Activated naive CD4-positive, alpha-beta T cell treated with anti-CD3 and anti-CD28 coated beads, Interleukin-2, amount 50 U/mL, for 72 hours (primary cell): ENCODE data around the gene KCNK10. TPM values are rescaled to one million over a fixed set of nuclear protein-coding genes. Genes with fewer than 3 reads are reported as not detected.

Experiments used
- ATAC-seq, 2 donors: fragments of 150-1000 bp; cut with Tn5 transposase; 2 replicates each; pipeline ENCODE4 v1.10.0; 2021; ENCODE audit warnings: mild to moderate bottlenecking in 2 of 2, moderate library complexity in 2 of 2
- DNase-seq, 2 donors: peaks; one replicate each; pipeline ENCODE4 v3.0.0; 2021 to 2022; ENCODE audit warnings: low spot score in 2 of 2
- H3K27ac Mint-ChIP-seq, 2 donors: one replicate each; pipeline ENCODE4 v1.8.0; 2022; ENCODE audit warnings: mild to moderate bottlenecking in 2 of 2, mixed read lengths in 2 of 2
- H3K36me3 Mint-ChIP-seq, 2 donors: one replicate each; pipeline ENCODE4 v1.8.0; 2022; ENCODE audit warnings: mixed read lengths in 2 of 2
- H3K9me3 Mint-ChIP-seq, 2 donors: one replicate each; pipeline ENCODE4 v1.8.0; 2022; ENCODE audit warnings: mixed read lengths in 2 of 2
- total RNA-seq, 2 donors: library from RNA; stranded (reverse); gene quantifications; one replicate each; pipeline ENCODE4 v1.2.3, GENCODE V29; 2022

KCNK10 gene
- total RNA-seq, 2 donors from 2014 or later, result not detected

GRCh38 chr14:88324491-88324890, 1.4 kb upstream of the KCNK10 start:
- H3K9me3 Mint-ChIP-seq, result no peaks in the 10 kb centered on the region
- ATAC-seq, result no peak
- no peaks in the 10 kb centered on the region for H3K36me3 Mint-ChIP-seq
- H3K27ac Mint-ChIP-seq, result no peak overlapping the region
- DNase-seq, result no peak

GRCh38 chr14:88323523-88324199, 592 bp upstream of the KCNK10 start:
- no peaks in the 10 kb centered on the region for H3K9me3 Mint-ChIP-seq
- peak in 1 of 2 donors; percentile 7 for DNase-seq
- no peak overlapping the region for H3K27ac Mint-ChIP-seq
- peak in 1 of 2 donors; percentile 68 for ATAC-seq
- no peaks in the 10 kb centered on the region for H3K36me3 Mint-ChIP-seq

DNA sequence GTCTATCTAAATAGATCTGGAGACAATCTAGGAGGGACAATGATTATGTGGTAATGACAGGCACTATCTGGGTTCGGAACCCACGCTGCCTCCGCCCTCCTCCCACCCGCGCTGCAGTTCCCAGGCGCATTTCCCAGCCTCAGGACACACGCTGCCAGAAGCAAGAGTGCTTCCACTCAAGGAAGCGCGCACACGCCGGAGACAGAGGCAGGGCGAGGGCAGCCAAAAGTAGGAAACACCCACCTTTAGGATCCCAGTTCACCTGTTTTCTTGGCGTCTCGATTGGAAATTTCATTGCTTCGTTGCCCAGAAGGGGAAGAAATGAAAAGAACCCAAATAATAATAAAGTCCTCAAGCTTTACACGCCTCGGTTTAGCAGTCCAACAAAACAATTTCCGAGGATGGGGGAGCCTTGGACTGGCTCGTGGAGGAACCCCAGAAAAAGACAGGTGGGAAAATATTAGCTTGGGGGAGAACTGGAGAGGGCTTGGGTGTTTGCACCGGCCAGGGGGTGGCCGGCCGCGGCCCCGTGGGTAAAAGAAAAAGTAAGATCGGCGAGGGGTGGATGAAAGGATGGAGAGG, 474 bp downstream of the KCNK10 start:
- H3K27ac Mint-ChIP-seq, result no peak overlapping the region
- no peak for ATAC-seq
- H3K9me3 Mint-ChIP-seq, result no peaks in the 10 kb centered on the region
- DNase-seq, result no peak
- H3K36me3 Mint-ChIP-seq, result no peaks in the 10 kb centered on the region

- Mint-ChIP-seq H3K36me3 (no peaks in the 10 kb centered on the region), H3K27ac (no peak overlapping the region), H3K9me3 (no peaks in the 10 kb centered on the region)
- ATAC-seq (no peak), DNase-seq (no peak)
Observed at GRCh38 chr14:88321692-88322503, 1.2 kb downstream of the KCNK10 start.

DNA sequence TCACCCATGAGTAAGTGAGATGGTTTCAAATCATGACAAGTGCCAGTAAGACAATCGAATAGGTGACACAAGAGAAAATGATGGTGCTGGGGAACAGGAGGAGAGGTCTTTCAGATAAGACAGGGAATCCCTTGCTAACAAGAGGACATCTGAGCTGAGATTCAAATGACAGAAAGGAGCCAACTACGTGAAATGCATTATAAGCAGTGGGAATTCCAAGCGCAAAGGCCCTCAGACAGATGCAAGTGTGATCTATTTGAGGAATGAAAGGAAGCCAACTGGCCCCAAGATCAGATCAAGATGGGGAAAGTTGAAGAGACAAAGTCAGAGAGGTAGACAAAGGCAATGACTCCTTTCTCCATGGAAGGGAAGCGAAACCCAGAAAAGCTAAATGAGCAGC, 4.7 kb downstream of the KCNK10 start:
- DNase-seq (no peak), ATAC-seq (no peak)
- Mint-ChIP-seq H3K27ac (no peak overlapping the region), H3K9me3 (no peaks in the 10 kb centered on the region), H3K36me3 (no peaks in the 10 kb centered on the region)

DNA sequence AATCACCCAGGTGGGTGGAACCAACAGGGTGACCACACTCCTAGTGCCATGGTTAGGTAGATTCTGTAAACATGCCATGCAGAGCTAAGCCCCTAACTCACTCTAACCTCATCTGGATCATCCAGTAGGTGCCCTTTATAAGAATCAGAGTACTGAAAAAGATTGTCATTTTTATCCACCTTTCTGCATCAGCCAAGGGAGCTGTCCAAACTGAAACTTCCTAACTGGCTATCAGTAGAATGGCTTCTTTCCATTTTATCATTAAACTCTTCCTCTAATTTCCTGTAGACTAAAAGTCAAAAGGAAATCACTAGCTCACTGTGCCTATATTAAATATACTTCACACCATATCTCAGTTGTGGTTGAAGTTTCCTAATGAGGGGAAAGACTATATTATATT, 6.5 kb downstream of the KCNK10 start:
- H3K36me3 Mint-ChIP-seq, result no peaks in the 10 kb centered on the region
- no peak overlapping the region for H3K27ac Mint-ChIP-seq
- H3K9me3 Mint-ChIP-seq, result no peaks in the 10 kb centered on the region
- ATAC-seq (no peak), DNase-seq (no peak)

DNA sequence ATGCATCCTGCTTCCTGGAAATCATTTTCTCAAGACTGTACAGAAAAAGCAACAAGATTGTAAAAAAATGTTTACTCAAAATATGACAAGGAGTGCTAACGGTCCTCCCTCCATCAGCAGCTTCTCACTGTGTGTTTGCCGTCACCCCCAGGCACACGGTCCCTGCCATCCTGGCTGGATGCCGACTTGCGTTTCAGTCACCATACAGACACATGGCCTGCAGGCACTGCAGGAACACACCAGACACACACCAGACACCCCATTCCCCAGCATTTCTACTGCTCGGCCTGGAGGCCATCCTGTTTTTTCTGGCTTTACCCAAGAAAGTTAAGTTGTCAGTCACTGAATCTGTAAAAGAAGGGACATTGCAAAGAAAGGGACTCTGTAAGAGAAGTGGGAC, 10.8 kb downstream of the KCNK10 start:
- H3K9me3 Mint-ChIP-seq, result no peaks in the 10 kb centered on the region
- H3K36me3 Mint-ChIP-seq, result no peaks in the 10 kb centered on the region
- no peak for ATAC-seq
- H3K27ac Mint-ChIP-seq, result no peak overlapping the region
- no peak for DNase-seq

GRCh38 chr14:88311780-88312179, 11.3 kb downstream of the KCNK10 start:
- Mint-ChIP-seq H3K36me3 (no peaks in the 10 kb centered on the region), H3K27ac (no peak overlapping the region), H3K9me3 (no peaks in the 10 kb centered on the region)
- DNase-seq (no peak), ATAC-seq (no peak)

GRCh38 chr14:88310449-88310848, 12.6 kb downstream of the KCNK10 start:
- Mint-ChIP-seq H3K9me3 (no peaks in the 10 kb centered on the region), H3K36me3 (no peaks in the 10 kb centered on the region), H3K27ac (no peak overlapping the region)
- no peak for ATAC-seq
- DNase-seq, result no peak

DNA sequence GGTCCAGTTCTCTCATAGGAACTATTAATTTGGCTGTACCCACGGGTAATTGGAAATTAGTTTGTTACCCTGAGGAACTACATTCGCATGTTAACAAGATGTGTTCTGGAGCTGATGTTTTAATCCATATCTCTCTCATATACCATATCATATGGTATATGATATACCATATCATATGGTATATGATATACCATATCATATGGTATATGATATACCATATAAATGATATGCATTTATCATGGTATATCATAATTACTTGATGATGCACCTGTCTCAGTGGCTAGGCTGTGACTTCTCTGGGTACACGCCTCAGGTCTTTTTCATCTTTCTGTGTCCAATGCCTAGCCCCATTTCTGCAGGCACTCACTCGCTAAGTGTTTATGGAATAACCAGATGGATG, 13.0 kb downstream of the KCNK10 start:
- Mint-ChIP-seq H3K9me3 (no peaks in the 10 kb centered on the region), H3K36me3 (no peaks in the 10 kb centered on the region), H3K27ac (no peak overlapping the region)
- ATAC-seq (no peak), DNase-seq (no peak)

DNA sequence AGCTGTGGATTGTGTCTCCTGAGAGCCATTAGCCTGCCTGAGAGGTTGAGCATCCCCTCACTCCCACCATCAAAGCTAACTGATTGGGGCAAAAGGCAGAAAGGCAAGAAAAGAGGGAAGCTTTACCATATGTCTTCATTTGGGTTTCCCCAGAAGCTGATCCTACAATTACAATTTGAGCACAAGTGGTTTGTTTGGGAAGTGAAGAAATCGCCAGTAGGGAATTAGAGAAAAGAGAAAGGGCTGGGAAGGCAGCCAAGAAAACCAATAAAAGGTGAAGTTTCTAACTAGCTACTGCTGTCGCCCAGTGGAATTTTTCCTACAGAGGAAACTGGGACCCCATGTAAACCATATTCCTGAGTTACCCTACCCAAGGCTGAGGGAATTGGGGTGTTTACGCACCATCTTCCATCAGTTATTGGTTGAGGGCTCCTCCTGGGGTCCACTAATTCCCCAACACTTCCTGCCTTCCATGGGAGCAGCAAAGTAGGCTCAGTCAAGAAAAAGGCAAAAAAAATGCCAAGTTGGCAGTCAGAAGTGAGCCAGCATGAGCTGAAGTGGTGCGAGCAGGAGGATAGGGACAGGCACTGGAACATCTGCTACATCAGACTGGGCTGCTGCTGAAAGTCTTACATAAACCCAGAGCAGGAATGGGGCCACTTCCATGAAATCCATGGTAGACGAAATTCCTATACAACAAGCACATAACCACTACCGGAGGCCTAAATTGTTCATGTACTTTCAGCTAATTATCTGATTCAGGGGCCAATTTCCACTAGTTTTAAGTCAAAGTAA, 17.3 kb downstream of the KCNK10 start:
- ATAC-seq (no peak), DNase-seq (no peak)
- Mint-ChIP-seq H3K9me3 (no peaks in the 10 kb centered on the region), H3K27ac (no peak overlapping the region), H3K36me3 (no peaks in the 10 kb centered on the region)

DNA sequence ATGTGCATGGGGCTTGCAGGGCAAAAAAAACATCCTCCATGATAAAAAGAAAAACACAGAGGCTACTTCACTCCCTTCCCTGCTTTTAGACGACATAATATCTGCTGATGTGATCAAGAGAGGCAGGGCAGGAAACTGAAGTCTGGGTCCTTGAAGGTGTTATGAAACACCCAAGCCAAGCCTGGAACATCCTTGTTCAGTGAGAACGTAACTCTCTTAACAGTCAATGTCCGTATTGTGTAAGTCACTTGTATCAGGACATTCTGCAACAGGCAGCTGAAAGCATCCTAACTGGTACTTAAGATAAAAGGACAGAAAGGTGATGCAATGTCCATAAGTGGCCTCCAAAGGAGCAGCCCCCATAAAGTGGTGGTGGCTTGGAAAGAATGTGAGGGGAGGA, 20.0 kb downstream of the KCNK10 start:
- Mint-ChIP-seq H3K36me3 (no peaks in the 10 kb centered on the region), H3K27ac (no peak overlapping the region), H3K9me3 (no peaks in the 10 kb centered on the region)
- ATAC-seq (no peak), DNase-seq (no peak)

- H3K36me3 Mint-ChIP-seq, result no peaks in the 10 kb centered on the region
- no peaks in the 10 kb centered on the region for H3K9me3 Mint-ChIP-seq
- no peak for DNase-seq
- H3K27ac Mint-ChIP-seq, result no peak overlapping the region
- no peak for ATAC-seq
Observed at GRCh38 chr14:88301381-88301780, 21.7 kb downstream of the KCNK10 start.

DNA sequence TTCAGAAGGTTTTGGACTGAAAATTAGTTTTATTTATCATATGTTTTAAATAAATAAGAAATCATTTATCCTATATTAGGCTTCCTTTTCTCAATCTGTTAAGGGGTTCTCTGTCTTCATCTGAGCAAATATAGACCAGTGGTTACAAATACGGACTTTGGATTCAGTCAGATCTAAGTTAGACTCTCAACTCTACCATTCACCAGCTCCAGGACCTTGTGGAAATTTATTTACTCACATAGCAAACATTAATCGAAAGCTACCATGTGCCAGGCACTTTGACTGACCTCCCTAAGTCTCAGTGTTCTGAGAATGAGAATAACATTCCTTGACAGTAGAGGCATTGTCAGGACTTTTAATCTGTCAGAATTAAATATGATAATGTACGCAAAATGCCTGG, 22.3 kb downstream of the KCNK10 start:
- no peak for DNase-seq
- ATAC-seq, result no peak
- H3K27ac Mint-ChIP-seq, result no peak overlapping the region
- no peaks in the 10 kb centered on the region for H3K9me3 Mint-ChIP-seq
- H3K36me3 Mint-ChIP-seq, result no peaks in the 10 kb centered on the region

DNA sequence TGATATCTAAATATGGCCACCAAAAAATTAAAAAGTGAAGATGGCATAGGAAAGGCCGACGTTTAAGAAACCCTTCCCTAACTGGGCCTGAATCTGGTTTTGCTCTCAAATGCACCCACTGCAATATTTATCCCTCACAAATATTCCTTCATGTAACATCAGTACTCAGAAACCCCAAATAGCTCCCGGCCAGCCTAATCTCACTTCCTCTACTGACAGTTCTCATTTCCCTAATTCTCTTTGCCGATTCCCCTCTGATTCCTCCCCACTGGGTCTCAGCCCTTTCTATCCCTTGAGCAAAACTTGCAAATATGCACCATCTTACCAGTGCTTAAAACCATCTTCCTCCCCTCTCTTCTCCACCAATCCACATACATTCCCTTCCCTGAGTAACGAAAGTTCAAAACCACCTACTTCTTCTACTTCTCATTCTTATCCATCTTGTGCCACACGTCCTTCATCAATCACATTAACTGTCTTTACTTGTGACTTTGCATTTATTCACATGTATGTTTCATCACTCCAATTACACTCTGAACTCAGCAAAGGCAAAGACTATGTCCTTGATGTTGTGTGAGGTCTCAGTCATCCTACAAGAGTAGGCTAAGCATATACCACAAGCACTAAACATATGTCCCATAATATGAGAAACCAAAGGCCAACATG, 23.1 kb downstream of the KCNK10 start:
- no peak for DNase-seq
- no peaks in the 10 kb centered on the region for H3K36me3 Mint-ChIP-seq
- ATAC-seq, result no peak
- H3K9me3 Mint-ChIP-seq, result no peaks in the 10 kb centered on the region
- H3K27ac Mint-ChIP-seq, result no peak overlapping the region

DNA sequence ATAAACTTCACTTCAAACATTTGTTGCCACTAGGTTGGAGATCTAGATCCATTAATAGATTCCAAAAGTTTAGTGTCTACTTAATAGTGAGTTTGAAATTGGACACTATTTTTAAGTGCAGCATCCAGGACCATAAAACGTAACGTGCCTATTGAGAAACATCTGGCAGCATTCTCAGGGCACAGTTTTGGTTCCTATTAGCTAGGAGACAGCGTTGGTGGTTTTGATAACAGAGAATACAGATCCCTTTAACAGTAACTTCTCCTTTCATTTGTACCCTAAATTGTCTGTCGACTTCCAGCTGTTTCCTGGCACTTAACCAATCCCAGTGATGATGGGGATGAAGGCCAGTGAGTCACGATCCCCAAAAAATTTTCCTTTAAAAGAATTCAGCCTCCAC, 25.8 kb downstream of the KCNK10 start:
- ATAC-seq (no peak), DNase-seq (no peak)
- Mint-ChIP-seq H3K36me3 (no peaks in the 10 kb centered on the region), H3K9me3 (no peaks in the 10 kb centered on the region), H3K27ac (no peak overlapping the region)

GRCh38 chr14:88296351-88296750, 26.7 kb downstream of the KCNK10 start:
- DNase-seq (no peak), ATAC-seq (no peak)
- Mint-ChIP-seq H3K36me3 (no peaks in the 10 kb centered on the region), H3K9me3 (no peaks in the 10 kb centered on the region), H3K27ac (no peak overlapping the region)
